HG02642 (cell line): Measurements from ENCODE around the gene DDX20.
"Not testable (repeated sequence)": the region's sequence is repeated elsewhere in the genome, so short reads cannot be mapped to it uniquely, and the experiment has no call there.

ENCODE experiments used
- ATAC-seq: cut with Tn5 transposase; IDR thresholded peaks from one replicate; pipeline ENCODE4 v1.9.1; 2021; ENCODE audit warnings: mild to moderate bottlenecking; ENCODE audit not compliant: unreplicated experiment, poor library complexity

DDX20 gene

DNA sequence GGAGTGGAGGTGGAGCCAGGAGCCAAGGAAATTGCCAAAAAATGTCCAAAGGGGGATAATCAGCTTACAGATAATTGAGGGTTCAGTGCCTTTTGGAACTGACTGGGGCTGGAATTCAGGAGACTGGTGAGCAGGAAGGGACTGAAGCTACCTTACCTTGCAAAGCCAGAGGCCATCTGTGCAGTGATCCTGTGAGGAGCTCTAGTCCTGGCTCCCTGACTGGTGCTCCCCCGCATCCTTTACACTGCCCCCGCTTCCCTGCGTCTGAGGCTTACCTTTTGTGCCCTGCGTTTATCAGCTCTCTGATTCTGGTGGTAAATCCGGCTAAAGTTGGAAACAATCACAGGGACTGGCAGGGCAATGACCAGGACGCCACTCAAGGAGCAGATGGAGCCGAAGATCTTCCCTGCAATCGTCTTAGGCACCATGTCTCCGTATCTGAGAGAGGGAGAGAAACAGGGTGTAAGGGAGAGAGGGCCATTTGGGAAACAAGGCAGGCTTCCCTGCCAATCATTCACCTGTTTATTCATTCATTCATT, 31.0 kb downstream of the DDX20 start:
- ATAC-seq = no peak

DNA sequence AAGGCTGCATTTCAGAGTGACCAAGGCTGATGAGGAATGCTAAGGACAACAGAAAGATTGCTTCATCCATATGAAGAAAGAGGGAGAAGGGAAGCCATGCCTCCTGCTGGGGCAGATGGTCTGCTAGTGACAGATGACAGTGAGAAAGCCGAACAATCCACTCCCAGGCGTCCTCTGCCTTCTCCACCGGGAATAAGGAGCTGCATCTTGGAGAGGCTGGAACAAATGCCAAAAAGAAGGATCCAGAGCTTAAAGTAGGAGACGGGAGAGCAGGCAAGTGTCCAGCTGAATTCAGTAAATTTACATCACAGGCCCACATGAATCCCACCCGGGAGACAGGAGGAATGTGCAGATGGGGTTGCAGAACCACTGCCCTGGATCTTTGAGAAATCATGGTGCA, 33.4 kb downstream of the DDX20 start:
- no peak for ATAC-seq

DNA sequence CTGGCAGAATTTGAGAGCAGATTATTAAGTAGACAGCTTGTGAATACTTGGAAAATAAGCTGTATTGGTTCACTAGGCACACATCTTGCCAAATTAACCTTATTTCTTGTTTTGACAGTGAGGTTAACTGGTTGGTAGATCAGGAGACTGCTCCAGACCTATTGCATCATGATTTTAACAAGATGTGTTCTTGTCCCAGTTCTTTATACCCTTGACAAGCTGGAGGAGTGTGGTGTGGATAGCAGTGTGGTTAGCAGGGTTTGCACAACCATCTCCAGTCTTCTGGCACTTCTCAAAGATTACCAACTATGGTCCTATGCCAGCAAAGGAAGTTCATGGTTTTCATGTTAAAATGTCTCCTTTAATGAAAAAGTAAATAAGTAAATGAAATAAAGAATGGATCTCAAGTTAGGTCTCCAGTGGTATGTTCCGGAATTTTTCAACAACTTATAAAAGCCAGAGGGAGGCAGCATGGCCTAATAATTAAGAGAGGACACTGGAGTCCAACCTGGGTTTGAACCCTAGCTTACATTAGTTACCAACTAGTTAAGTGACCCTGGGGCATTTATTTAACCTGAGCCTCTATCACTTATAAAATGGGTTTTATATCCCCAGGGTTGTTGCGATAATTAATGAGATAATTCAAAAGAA, 34.1 kb downstream of the DDX20 start:
- ATAC-seq = no peak

DNA sequence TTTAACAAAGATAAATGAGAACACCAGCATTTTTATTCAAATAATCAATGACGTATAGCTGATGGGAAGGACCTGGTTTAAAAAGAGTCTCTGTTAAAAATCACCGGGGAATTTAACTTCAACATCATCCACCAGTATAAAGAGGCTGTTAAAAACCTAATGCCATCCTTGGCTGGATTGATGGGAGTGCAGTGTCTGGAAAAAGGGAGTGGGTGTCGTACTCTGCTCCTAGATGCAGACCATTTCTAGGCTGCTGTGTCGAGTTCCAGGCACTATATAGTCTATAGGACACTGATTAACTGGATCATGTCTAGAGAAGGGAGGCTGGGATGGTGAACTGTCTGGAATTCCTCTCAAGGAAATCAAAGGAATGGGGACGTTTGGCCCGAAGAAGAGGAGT, 36.1 kb downstream of the DDX20 start:
- ATAC-seq = no peak

DNA sequence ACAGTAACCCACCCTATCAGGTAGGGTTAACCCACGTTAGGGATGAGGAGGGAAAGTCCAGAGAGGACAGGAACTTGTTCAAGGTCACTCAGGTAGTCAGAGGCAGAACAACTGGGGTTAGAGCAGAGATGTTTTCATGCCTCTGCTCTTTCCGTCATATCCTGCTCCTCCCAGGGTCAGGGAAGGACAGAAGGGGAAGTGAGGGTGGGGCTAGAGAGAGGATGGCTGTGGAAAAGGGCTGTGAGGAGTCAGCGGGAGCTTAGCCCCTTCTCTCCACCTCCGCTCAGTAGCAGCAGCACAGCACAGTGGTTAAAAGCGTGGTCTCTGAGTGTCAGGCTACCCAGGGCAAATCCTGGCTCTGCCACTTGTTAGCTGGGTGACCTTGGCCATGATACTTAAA, 36.5 kb downstream of the DDX20 start:
- ATAC-seq = no peak

DNA sequence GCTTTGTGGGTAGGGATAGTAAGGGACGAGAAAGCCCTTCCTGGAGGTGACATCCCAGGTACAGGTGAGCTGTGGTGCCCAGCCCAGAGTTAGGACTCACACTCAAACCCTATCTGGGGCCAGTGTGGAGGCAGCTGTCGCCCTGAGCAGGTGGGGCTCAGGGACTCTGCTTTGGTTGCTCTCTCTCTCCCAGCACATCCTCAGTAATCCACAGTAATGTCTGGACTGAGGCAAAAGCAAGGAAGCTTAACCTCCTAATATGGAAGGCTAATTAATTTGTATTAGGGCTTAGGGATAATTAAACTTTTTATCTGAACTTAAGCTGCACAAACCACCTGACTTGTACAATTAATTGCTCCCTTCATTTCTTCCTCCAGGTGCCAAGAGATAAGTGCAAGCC, 38.2 kb downstream of the DDX20 start:
- no peak for ATAC-seq

DNA sequence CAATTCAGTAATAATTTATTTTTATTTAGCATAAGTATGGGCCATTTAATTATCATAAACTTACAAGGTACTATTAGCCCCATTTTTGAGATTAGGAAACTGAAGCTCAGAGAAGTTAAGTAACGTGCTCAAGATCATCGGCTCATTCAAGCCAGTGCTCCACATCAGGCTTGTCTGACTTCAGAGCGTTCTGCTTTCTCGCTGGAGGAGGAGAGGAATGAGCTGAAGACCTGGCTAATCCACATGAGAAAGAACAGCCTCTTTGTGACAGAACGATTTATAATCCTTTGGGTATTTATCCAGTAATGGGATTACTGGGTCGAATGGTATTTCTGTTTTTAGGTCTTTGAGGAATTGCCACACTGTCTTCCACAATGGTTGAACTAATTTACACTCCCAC, 39.7 kb downstream of the DDX20 start:
- ATAC-seq = no peak

DNA sequence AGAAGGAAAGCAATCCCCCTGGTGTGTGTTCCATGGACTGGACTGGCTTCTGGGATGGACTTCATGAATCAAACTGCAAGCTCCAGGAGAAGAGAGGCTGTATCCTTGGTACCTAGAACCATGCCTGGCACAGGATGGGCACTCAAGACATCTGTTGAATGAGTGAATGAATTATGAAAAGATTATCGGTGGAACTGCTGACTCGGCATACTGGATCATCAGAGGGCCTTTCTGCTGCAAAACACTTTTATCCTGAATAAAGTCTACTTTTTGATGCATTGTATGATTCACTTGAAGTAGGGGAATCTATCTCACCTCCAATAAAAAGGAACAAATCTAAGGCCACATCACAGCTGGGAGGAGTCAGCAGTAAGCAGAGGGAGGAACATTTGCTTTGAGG, 42.9 kb downstream of the DDX20 start:
- ATAC-seq = no peak

DNA sequence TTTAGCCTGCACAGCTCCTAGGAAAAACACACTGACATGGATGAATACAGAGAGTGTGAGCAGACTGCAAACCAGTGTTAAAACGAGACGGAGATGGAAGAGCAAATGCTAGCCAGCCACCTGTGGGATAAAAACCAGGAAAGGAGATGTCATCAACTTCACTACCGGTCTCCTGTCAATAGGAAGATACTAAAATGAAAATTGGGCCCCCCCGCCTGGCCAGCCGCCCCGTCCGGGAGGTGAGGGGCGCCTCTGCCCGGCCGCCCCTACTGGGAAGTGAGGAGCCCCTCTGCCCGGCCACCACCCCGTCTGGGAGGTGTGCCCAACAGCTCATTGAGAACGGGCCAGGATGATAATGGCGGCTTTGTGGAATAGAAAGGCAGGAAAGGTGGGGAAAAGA, 44.0 kb downstream of the DDX20 start:
- ATAC-seq = not testable (repeated sequence)

DNA sequence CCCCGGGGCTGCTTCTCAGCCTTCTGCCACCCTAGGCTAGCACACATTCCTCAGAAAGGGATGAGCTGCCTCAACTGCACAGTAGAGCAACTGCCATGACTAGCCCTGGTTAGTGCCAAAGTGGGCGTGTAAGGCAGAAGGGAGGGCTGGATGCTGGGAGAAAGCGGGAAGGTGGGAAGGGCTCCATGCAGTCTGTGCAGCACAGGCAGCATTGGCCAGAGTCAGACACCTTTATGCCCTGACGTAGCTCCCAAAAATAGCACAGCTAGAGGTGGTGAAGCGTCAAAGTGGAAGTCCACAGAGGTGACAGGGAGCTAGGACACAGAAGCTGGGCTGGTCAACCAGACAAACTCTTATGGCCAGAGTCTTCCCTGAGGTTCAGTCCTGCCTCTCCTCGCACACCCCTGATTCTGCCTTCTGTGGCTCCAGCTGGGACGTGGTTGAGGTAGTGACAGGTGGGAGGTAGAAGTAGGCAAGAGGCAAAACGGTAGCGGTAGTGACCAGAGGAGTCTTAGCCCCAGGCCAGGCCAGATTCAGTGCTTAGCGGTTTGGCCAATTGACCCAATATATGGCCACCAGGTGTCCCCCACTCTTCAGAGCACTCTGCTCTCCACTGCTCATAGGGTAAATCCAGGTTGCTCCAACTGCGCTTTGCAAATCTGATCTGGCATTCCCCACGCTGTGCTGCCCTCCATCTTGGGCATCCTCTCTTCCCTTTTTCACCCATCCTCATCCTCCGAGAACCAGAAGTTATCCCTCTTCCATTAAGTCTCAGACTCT, 45.6 kb downstream of the DDX20 start:
- no peak for ATAC-seq

DNA sequence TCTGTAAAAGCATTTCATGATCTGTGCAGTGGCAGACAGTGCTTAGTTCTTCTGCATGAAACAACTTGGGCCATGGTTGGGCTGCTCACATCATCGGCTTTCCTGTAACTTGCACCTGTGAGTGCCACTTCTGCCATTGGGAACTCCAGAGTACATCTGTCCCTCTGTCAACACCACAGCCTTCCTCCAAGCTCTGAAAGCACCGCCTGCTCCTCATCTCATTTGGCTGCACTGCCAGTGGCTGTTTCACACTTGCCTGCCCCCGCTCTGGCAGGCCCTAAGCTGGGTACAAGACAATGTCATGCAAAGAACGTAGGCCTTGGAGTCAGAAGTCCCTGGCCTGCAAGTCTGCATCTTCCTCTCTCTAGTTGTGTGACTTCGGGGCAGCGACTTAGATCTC, 46.4 kb downstream of the DDX20 start:
- no peak for ATAC-seq

DNA sequence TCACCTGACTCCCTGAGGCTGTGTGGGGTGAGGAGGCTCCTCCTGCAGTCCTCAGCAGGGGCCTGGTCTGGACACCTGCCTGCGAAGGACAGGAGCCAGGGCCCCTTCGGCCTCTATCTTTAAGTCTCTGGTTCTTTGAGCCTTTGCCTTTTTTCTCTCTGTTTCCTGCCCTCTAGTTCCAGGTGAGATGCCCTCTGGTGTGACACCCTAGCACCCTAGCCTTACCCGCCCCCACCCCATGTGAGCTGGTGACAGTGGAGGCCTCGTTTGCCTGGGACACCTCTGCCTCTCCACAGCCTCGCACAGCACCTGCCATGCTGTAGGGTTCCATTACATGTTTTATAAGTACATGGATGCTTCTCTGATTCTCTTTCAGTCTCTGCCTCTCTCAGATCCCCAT, 47.3 kb downstream of the DDX20 start:
- ATAC-seq = no peak

DNA sequence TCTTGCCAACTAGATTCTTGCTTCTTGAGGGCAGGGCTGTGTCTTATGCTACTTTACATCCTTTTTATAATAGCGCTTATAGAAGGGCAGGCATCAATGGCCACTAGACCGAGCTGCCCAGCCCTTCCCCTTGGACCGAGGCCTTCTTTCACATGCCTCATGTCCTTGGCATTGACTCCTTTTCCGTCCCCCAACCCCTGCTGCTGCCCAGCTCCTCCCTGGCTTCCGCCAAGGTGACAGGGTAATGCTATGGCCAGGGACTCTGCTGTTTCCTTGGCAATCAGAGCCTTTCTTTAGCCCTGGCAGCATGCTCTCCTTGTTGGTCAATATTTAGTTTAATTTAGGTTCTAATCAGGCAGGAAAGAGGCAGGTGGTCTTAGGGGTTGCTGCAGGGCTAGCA, 48.2 kb downstream of the DDX20 start:
- no peak for ATAC-seq

DNA sequence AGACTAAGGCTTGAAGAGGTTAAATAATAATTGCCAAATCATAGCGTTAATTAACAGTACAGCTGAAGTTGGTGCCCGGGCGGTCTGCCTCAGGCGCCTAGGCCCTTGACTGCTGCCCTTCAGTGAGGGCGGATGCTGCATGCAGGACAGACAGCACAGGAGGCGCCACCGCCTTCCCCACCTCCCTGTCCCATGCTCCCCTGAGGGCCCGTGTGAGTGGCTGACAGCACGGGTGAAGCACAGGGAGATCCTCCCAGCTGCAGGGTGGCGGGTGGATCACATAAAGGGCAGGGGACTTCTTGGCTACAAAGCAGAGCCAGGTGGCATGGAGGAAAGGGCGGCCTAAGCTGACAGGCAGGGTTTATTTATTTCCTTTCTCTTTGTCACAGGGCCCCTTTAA, 49.1 kb downstream of the DDX20 start:
- no peak for ATAC-seq

DNA sequence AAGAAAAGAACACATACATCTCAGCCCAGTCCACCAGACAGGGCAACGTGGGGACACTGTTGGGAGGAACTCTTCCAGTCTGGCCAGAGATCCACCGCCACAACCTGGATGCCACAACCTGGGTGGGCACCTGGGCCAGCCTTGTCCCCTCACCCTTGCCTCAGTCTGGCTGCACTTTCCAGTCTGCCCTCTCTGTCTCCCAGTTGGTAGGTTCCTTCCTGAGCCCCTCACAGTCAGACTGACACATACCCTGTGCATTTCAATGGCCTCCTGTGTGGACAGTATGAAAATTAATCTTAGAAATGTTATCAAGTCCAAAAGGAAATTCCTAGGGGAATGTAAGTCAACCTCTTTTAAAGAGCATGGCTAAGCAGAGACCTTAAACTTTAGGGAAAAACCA, 49.5 kb downstream of the DDX20 start:
- no peak for ATAC-seq

DNA sequence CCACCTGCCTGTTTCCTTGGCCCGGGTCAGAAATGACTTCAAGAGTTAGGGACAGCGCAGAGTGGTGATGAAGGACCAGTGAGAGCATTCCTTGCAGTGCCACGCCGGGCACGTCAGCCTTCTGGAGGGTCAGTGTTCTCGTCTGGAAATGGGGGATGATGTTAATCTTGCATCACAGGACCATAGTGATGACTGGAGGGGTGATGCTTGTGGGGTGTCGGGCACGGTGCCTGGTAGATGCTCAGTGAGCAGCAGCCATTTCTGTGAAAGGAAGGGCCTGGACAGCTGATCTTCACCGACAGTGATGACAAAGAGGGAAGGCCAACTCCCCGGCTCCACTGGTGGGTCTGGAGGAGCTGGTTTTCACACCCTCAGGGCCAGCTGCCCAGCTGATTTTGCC, 56.2 kb downstream of the DDX20 start:
- no peak for ATAC-seq

DNA sequence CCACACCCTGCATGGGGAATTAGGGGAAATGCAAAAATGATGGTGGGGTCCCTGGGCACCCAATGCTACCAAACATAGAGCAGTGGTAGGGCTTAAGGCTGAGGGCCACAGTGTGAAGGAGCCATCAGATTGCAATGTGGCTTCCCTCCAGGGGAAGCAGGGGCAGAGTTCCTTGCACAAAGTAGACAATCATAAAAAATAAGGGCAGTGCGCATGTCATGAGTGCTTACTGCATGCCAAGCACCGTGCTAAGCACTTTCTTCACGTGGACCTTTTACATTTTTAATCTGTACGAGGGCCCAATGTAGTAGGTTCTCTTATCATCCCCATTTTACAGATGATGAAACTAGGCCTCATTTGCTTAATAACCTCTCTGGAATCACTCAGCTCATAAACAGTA, 56.6 kb downstream of the DDX20 start:
- ATAC-seq = no peak

DNA sequence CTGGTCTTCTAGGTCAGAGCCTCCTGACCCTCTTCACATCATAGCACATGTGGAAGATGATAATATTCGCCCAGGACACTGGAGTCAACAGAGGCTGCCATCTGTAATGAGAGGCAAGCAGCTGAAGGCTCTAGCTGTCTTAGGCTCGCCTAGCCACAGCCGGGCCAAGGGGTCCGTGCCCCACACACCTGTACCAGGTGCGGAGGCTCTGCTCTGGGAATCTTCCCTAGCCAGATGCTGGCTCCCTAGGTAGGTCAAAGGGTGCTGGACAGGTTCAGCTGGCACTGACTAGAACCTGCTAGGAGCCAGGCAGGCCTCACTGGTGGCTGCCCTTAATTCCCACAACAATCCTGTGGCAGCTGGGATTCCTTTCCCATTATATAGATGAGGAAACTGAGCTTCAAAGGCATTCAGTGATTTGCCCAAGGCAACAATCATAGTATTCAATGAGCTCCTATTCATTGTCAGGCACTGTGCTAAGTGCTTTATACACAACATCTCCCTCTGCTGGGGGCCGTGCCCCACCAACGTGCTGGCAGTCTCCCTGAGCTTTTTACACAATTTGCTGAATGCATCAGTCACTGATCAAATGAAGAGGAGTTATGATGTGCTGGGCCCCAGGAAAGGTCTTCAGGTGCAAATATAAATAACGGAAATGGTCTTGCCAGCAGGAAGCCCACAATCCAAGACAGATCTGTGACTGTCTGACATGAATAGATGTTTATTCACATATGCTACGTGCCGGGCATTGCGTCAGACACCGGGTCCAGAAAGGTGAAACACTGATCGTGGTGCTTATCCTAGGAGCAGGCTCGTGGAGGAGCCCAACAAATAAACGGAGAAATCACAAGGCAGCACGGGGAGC, 58.0 kb downstream of the DDX20 start:
- ATAC-seq = no peak

DNA sequence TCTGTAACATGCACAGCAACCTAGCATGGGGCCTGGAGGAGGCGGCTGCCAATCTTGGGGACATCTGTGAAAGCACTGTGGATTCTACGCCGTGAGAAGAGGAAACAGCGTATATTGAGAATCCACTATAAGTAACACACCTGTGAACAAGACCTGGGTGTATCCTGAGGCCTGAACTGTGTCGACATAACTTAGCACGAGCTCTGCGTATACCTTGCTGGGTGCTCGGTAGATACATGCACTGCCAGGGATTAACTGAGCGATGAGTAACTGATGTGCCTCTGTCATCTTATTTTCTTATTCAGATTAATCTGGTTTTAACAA, 58.6 kb downstream of the DDX20 start:
- no peak for ATAC-seq

DNA sequence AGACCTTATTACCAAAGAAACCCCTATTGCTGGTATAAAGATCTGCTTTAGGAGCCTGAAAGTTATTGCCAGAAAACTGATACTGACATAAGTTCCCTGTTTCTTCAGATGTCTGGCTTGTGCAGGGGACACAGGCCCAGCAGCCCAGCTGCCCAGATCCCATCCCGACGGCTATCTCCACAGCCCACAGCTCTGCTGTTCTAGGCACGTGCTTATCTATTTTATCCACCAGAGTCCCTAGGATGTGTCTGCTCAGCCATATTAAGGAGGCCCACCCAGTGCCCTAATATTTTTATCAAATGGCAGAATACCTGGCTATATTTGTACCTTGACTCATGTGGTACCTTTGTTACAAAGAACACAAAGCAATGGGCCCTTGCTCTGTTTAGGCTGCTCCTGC, 58.9 kb downstream of the DDX20 start:
- ATAC-seq = no peak
